Fibroblast of lung (primary cell): ENCODE data around the gene ERAP2.

ENCODE experiments used
- EZH2 ChIP-seq: IDR thresholded peaks from 2 replicates; pipeline ENCODE4 v1.5.1; 2012; ENCODE audit warnings: low read length, control low read depth, mild to moderate bottlenecking; ENCODE audit errors: missing control alignments
- TF ChIP-seq, protein P1 (sequence below), 2 donors: IDR thresholded peaks in 1 of 2; conservative IDR thresholded peaks in 1 of 2; 1 replicate in 1 of 2; 2 replicates in 1 of 2; pipeline ENCODE4 v1.5.1; 2011 to 2012; ENCODE audit warnings: low read length in 2 of 2, control low read depth in 1 of 2, inconsistent platforms in 1 of 2, low read depth in 1 of 2, mild to moderate bottlenecking in 1 of 2

DNA sequence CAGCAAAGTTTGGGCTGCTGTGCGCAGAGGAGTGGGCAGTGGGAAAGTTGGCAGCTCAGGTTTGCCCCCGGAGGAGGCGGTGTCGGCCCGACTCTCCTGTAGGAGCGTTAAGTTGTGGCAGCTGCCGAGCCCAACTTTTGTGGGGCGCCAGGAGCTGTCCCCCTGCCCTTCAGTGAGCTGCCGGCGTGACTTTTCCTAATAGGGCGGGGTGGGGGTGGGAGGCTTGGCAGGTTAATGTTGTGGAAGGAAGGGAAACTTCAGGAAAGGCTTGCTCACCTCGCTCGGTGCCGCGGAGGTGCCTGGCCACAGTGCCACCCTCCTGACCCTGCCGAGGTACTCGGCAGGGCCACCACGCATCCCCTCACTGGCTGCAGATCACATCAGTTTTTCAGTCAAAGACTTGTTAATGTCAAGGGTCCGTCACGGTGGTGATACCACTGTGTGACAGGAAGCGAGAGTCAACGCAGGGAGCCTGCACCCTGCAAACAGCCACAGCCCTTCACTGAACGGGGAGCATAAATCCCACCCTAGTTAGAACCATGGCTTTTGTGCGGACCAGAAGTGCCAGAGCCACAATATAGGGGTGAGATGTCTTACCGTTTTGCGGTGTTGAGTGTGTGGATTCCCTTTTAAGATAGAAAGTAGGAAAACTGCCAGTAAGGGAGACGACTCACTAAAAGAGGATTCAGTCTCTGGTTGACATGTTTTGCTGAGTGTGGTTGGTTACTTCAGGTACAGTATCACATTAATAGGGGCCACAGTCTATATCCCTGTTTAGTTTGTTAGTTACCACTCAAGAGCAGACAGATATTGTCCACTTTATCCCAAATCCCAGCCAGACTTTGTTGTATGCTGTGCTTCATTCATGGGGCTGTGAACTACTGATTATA, 60.4 kb downstream of the ERAP2 start:
- TF ChIP-seq, protein P1, sequence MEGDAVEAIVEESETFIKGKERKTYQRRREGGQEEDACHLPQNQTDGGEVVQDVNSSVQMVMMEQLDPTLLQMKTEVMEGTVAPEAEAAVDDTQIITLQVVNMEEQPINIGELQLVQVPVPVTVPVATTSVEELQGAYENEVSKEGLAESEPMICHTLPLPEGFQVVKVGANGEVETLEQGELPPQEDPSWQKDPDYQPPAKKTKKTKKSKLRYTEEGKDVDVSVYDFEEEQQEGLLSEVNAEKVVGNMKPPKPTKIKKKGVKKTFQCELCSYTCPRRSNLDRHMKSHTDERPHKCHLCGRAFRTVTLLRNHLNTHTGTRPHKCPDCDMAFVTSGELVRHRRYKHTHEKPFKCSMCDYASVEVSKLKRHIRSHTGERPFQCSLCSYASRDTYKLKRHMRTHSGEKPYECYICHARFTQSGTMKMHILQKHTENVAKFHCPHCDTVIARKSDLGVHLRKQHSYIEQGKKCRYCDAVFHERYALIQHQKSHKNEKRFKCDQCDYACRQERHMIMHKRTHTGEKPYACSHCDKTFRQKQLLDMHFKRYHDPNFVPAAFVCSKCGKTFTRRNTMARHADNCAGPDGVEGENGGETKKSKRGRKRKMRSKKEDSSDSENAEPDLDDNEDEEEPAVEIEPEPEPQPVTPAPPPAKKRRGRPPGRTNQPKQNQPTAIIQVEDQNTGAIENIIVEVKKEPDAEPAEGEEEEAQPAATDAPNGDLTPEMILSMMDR (conservative IDR thresholded peaks at IDR 0.05 in 1 of 2, IDR thresholded peaks at IDR 0.05 in 1 of 2; ENCODE audit: low read depth in 1 of 2, low read length in 2 of 2) = no peak
- TF ChIP-seq EZH2 = no peak
